Measurements from ENCODE around the gene PCYOX1L. TPM values are rescaled to one million over a fixed set of nuclear protein-coding genes. Genes with fewer than 3 reads are reported as not detected.

PCYOX1L gene
- total RNA-seq, 4 donors from 2014 or later: 2.1 to 4.6 (median 3.1) TPM

DNA sequence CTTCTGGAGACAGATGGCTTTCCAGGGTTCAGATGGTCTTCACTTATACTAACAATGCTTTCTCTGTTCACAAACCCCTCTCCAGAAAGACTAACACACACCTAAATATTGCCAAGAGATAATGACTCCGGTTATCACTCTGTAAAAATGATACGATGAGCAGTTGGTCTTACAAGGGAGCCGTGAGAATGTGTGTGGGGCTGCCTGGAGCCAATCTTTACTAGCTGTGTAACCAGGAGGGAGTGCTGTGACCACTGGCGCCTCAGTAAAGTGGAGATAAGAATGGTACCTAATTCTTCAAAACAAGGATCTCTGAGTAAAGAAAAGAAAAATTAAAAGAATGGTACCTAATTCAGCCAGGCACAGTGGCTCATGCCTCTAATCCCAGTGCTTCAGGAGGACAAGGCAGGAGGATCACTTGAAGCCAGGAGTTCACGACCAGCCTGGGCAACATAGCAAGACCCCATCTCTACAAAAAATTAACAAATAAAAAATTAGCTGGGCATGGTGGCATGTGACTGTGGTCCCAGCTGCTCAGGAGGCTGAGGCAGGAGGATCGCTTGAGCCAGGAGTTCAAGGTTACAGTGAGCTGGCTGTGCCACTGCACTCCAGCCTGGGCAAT is 61.2 kb downstream of the PCYOX1L start:
- TF ChIP-seq POLR2A (IDR thresholded peaks at IDR 0.05): no peak
- TF ChIP-seq, protein P1, sequence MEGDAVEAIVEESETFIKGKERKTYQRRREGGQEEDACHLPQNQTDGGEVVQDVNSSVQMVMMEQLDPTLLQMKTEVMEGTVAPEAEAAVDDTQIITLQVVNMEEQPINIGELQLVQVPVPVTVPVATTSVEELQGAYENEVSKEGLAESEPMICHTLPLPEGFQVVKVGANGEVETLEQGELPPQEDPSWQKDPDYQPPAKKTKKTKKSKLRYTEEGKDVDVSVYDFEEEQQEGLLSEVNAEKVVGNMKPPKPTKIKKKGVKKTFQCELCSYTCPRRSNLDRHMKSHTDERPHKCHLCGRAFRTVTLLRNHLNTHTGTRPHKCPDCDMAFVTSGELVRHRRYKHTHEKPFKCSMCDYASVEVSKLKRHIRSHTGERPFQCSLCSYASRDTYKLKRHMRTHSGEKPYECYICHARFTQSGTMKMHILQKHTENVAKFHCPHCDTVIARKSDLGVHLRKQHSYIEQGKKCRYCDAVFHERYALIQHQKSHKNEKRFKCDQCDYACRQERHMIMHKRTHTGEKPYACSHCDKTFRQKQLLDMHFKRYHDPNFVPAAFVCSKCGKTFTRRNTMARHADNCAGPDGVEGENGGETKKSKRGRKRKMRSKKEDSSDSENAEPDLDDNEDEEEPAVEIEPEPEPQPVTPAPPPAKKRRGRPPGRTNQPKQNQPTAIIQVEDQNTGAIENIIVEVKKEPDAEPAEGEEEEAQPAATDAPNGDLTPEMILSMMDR (IDR thresholded peaks at IDR 0.05): no peak
- H3K27me3 ChIP-seq: no peaks in the 10 kb centered on the region
- peaks cover 0 to 9% (median 0%) of the 10 kb centered on the region in 3 donors for H3K36me3 ChIP-seq
- peaks cover 12 to 94% (median 43%) of the 10 kb centered on the region in 3 donors for H3K4me1 ChIP-seq
- H3K4me3 ChIP-seq: peak overlapping the region in 1 of 4 donors; percentile 66
- WGBS, 2 donors: 66 to 67% methylated on average over 6 of the region's 6 CpGs
- peak overlapping the region; percentile 52 to 90 (median 72) for H3K27ac ChIP-seq
- H3K9me3 ChIP-seq: no peaks in the 10 kb centered on the region
- DNase-seq: no peak
- intact Hi-C loops (cut with DNase I): no loop called here

Other genes starting within 250 kb of the PCYOX1L start
- 10 to 100 TPM; 10.6 to 47.7 (median 27.1) TPM for gene ABLIM3, start 216.6 kb upstream of the PCYOX1L start, total RNA-seq
- gene AFAP1L1, start 86.2 kb upstream of the PCYOX1L start, total RNA-seq: 10 to 100 TPM in 2 of 4 donors, 1 to 10 TPM in 2; 2.8 to 14.5 (median 8.7) TPM
- 10 to 100 TPM; 23.1 to 43.3 (median 27.1) TPM for gene GRPEL2, start 12.5 kb upstream of the PCYOX1L start, total RNA-seq
- gene IL17B, start 21.2 kb downstream of the PCYOX1L start, total RNA-seq: 1 to 10 TPM in 3 of 4 donors, not detected in 1; 2.0 to 2.5 (median 2.1) TPM
- gene CSNK1A1, start 193.4 kb downstream of the PCYOX1L start, total RNA-seq: 100 to 1,000 TPM; 223 to 388 (median 301) TPM
- gene ARHGEF37, start 223.5 kb downstream of the PCYOX1L start, total RNA-seq: 10 to 100 TPM; 14.5 to 29.3 (median 18.0) TPM

Measured in esophagus squamous epithelium (tissue), 5 donors.